NCI-H2227 treated with DMSO at 0.1 percent for 48 hours (cell line): ENCODE measurements around the gene PAGR1.
"Not testable (repeated sequence)": the region's sequence is repeated elsewhere in the genome, so short reads cannot be mapped to it uniquely, and the experiment has no call there.

Experiments
- DNase-seq: peaks from one replicate; lab custom pipeline; 2025; lab: John Stamatoyannopoulos, UW

PAGR1 gene

DNA sequence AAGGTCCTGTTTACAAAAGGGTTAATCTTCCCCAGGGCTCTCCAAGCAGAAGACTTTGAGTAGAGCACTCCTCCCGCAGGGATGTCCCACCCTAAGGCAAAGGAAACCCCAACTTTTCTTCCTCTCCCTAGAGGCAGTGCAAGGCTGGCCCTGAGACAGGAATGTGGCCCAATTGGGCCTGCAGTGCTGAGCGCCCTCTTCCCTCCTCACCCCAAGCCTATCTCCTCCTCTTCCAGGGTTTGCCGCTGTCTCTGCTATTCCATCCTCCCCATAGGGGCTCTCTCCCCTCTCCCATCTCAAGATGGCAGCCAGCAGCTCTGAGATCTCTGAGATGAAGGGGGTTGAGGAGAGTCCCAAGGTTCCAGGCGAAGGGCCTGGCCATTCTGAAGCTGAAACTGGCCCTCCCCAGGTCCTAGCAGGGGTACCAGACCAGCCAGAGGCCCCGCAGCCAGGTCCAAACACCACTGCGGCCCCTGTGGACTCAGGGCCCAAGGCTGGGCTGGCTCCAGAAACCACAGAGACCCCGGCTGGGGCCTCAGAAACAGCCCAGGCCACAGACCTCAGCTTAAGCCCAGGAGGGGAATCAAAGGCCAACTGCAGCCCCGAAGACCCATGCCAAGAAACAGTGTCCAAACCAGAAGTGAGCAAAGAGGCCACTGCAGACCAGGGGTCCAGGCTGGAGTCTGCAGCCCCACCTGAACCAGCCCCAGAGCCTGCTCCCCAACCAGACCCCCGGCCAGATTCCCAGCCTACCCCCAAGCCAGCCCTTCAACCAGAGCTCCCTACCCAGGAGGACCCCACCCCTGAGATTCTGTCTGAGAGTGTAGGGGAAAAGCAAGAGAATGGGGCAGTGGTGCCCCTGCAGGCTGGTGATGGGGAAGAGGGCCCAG, 3.0 kb upstream of the PAGR1 start:
- DNase-seq = no peak

DNA sequence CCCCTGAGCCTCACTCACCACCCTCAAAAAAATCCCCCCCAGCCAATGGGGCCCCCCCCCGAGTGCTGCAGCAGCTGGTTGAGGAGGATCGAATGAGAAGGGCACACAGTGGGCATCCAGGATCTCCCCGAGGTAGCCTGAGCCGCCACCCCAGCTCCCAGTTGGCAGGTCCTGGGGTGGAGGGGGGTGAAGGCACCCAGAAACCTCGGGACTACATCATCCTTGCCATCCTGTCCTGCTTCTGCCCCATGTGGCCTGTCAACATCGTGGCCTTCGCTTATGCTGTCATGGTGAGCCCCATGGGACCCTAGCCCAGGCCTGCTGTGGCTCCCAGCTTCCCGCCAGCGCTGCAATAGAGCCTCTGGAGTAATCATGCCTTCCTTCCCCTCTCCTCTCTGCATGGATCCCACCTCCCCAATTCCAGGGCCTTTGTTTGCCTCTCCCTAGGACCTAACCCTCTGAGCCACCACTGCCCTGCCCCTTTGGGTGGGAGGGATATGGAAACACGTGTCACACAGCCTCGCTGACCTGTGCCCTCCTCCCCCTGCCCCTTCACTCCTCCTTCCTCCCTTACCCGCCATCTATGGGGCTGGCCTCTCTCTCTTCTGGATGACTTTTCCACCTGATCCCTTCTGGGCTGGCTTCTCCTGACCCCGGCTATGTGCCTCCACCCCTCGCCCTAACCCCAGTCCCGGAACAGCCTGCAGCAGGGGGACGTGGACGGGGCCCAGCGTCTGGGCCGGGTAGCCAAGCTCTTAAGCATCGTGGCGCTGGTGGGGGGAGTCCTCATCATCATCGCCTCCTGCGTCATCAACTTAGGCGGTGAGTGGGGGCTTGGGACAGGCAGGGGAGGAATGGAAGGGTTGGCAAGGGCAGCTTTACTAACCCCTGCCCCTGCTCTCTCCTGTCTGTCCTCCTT, 2.0 kb upstream of the PAGR1 start:
- DNase-seq = no peak

DNA sequence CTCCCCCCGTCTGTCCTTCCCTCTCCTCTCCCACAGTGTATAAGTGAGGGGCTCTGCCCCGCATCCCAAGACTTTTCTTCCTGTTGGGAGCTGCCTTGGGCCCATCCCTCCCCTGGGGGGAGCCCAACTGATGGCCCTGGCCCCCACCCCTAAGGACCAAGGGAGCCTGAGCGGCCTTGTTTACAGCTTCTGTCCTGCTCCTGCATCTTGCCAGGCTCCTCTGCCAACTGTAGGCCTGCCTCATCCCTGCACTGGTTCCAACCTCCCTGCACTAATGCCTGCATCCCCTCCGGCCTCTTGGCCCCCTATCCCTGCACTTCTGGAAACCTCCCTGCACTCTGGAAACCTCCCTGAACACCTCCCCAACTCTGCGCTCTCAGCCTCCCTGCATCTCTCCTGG, 1.4 kb upstream of the PAGR1 start:
- no peak for DNase-seq

GRCh38 chr16:29815032-29815721, 775 bp upstream of the PAGR1 start:
- DNase-seq = peak; percentile 84

DNA sequence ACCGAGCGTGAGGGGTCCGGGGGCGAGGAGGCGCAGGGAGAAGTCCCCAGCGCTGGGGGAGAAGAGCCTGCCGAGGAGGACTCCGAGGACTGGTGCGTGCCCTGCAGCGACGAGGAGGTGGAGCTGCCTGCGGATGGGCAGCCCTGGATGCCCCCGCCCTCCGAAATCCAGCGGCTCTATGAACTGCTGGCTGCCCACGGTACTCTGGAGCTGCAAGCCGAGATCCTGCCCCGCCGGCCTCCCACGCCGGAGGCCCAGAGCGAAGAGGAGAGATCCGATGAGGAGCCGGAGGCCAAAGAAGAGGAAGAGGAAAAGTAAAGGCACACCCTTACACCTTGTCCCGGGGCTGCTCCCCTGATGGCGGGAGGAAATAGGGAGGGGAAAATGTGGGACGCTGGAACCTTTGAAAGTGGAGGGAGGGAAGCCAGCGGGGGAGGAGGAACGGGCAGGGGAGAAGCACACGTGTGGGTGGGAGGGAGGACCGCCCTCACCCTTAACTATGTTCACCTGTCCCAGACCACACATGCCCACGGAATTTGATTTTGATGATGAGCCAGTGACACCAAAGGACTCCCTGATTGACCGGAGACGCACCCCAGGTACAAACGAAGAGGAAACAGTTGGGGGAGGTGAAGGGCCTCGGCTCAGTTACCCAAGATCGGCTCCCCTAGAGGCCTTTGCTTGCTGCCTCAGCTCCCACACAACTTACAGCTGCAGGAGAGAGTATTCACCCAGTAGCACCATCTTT, 916 bp downstream of the PAGR1 start:
- DNase-seq = peak; percentile 44

- no peak for DNase-seq
Measured at GRCh38 chr16:29818082-29818481, 2.1 kb downstream of the PAGR1 start.

DNA sequence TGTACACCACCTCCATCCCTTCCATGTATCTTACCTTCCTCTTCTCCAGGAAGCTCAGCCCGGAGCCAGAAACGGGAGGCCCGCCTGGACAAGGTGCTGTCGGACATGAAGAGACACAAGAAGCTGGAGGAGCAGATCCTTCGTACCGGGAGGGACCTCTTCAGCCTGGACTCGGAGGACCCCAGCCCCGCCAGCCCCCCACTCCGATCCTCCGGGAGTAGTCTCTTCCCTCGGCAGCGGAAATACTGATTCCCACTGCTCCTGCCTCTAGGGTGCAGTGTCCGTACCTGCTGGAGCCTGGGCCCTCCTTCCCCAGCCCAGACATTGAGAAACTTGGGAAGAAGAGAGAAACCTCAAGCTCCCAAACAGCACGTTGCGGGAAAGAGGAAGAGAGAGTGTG, 3.6 kb downstream of the PAGR1 start:
- DNase-seq = no peak

DNA sequence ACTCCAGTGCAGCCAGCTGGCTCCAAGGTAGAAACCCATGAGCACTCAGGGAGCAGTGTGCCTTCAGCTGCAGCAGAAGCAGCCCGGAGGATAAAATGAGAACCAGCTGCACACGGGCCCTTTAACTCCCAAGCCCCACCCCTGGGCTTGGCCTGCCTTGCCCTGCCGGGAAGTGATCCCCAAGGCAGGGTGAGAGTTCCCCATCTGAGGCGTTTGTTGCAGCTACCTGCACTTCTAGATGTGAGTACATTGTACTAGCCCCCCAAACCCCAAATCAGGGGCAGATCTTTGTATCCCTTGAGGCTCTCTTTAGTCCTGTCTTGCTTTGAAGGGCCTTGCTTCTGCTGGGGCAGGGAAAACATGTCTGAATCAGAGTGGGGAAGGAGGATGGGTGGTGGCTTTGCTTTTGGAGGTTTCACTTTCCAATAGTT, 4.3 kb downstream of the PAGR1 start, which contains the start of gene MVP:
TSS of gene MVP (plus strand) at position 192 of the 431 bp plus-strand sequence. CDS start 10,088 bp downstream, outside the sequence.
- no peak for DNase-seq

DNA sequence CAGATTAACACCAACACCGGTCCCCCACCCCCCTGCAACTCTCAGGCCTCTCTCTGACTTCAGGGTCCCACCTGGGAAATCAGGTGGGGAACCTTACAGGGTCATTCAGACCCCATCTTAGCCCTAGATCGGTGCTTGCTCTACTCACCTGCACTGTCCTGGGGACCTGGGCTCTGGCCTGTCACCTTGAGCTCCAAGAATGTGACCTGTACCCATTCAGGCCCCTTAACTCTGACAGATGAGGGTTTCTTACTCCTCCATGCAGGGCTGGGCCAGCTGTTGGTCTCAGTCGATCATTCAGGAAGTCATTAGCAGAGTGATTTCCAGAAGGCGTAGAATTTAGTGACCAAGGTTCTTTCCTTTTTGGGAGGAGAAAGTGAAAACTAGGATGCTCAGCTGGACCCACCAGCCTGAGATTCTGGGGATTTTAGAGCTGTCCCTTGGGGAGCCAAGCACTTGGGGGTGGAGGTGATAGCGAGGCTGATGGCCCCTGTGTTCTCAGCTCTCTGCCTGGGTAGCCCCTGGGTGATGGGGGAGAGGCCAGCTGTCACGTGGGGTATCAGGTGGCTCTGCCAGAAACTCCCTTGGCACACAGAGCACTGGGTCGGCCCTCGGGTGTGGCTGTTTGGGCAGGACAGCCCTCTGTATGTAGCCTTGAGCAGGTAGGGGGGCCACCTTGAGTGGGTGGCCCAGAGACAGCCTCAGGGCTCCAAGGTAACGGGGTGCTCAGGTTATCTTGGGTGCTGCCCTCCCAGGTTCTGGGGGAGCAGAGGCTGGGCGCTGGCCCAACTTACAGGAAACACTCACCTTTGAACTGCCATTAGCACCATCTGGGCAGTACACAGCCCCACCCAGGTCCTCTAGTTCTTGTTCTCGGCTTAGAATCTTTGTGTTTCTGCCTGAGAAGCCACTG, 5.0 kb downstream of the PAGR1 start:
- DNase-seq = no peak

GRCh38 chr16:29821643-29822115, 5.7 kb downstream of the PAGR1 start:
- no peak for DNase-seq

GRCh38 chr16:29824589-29825144, 8.7 kb downstream of the PAGR1 start:
- no peak for DNase-seq

DNA sequence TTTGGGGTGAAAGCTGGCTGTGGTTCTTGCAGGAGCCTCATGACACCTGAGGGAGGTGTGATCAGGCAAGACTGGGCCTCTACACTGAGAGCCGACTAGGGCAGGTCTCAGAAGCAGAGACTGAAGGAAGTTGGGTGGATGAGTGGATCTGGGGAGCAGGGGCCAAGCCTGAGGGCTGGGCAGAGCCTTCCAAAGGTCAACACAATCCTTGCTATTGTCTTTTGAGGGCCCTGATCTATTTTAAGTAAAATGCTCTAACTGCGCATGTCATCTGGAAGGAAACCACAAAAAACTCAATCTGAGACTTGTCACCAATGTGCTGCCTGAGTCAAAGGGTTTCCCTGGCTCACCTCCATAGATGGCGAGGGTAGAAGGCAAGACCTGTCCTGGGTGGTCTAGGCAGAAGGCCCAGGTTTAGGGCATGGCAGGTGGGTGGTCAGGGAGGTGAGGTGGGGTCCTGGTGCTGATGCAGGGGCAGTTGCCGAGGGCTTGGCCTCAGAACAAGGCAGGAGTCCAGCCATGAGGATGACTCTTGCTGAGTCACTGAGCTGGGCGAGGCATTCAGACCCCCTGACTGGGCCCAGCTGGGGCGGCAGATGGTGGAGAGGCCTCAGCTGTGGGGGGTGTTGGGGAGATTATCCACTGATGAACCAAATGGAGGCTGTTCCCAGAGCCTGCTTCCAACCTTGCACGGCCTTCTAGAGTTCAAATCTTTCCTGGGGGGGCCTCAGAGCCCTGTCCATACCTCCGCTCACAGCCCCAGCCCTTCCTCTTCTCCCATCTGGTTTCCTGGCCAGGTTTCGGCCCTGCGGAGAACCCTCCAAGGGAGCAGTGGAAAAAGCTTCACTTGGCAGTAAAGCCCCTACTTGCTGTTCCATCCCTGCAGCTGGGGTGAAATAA, 9.4 kb downstream of the PAGR1 start:
- no peak for DNase-seq

DNA sequence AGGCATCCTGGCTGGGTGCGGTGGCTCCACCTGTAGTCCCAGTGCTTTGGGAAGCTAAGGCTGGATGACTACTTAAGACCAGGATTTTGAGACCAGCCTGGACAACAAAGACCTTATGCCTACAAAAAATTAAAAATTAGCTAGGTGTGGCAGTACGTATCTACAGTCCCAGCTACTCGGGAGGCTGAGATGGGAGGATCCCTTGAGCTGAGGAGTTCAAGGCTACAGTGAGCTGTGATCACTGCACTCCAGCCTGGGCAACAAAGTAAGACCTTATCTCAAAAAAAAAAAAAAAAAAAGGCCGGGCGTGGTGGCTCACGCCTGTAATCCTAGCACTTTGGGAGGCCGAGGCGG, 10.4 kb downstream of the PAGR1 start:
- DNase-seq = no peak

- DNase-seq = no peak
Measured at GRCh38 chr16:29830774-29831173, 14.8 kb downstream of the PAGR1 start.

DNA sequence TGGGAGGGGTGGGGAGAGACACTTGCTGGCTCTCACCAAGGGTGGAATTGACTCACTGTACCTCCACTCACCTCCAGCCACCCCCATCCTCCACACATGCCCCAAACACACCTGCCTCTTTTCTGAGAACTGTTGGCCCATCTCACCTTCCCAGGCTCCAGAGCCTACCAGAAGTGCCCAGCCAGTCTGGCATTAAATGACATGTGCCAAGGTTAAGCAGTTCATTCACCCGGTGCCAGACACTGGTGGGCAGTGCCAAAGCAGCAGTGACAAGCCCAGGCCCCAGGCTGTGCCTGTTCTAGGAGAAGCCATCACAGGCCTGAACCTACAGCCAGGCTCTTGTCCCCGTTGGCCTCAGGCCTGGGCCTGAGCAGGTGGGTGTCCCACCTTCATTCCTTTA, 15.5 kb downstream of the PAGR1 start:
- no peak for DNase-seq

- DNase-seq = not testable (repeated sequence)
Measured at GRCh38 chr16:29833219-29833618, 17.3 kb downstream of the PAGR1 start.

GRCh38 chr16:29834079-29834478, 18.1 kb downstream of the PAGR1 start:
- no peak for DNase-seq

- no peak for DNase-seq
Measured at GRCh38 chr16:29835926-29836325, 20.0 kb downstream of the PAGR1 start.

DNA sequence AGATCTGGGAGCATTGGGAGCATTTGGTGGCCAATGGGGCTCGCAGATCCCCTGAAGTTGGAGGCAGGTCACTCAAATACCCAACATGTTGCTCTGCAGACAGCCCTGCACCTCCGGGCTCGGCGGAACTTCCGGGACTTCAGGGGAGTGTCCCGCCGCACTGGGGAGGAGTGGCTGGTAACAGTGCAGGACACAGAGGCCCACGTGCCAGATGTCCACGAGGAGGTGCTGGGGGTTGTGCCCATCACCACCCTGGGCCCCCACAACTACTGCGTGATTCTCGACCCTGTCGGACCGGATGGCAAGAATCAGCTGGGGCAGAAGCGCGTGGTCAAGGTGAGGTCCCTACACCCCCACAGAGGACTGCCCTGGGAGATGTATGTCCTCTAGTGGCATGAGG, 20.7 kb downstream of the PAGR1 start:
- DNase-seq = no peak
